Esophagus mucosa (tissue), 1 donor: ENCODE data around the gene HGF. TPM values are rescaled to one million over a fixed set of nuclear protein-coding genes. Genes with fewer than 3 reads are reported as not detected.
"Not testable (repeated sequence)": the region's sequence is repeated elsewhere in the genome, so short reads cannot be mapped to it uniquely, and the experiment has no call there.

Experiments
- ATAC-seq: fragments of 200-7000 bp; cut with Tn5 transposase; one replicate; pipeline ENCODE4 v1.9.1; 2020
- total RNA-seq: library from RNA; stranded (reverse); gene quantifications from one replicate; pipeline ENCODE4 v1.2.4, GENCODE V29; 2023
- donor health status: DM: yes; HTN: yes; CAD: no.

Gene HGF
- total RNA-seq, 1 donor from 2014 or later = 0.76 TPM

- no peak for ATAC-seq
These were observed 6.3 kb upstream of the HGF start for GRCh38 chr7:81776161-81776560.

DNA sequence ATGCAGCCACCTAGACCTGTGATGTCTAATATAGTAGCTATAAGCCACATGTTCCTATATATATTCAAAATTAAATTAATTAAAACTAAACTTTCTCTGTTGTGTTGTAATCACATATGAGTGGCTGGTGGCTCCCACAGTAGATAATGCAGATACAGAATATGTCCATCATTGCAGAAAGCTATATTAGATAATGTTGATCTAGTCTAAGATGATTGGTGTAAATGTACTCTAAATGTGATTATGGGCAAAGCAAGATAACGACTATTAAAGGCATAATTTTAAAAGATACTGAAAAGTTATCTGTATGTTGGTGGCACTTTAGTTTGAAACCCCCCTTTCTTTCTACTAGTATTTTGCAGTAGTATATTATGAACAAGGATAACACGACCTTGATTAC lies 5.7 kb upstream of the HGF start:
- no peak for ATAC-seq

DNA sequence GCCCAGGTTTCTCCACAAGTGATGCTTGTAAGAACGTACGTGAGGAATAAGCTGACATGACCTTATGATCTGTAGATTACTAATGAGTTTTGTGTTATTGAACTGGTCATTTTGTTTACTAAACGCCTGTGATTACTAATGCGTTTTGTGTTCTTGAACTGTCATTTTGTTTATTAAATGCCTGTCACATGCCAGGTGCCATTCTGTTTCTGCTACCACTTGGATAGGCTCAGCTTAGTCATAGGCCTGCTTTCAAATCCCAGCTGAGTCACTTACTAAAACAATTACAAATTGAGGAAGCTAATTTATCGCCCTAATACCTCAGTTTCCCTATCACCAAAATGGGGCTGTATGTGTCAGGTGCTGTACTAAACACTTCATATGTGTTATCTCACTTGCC lies 4.7 kb upstream of the HGF start:
- no peak for ATAC-seq

DNA sequence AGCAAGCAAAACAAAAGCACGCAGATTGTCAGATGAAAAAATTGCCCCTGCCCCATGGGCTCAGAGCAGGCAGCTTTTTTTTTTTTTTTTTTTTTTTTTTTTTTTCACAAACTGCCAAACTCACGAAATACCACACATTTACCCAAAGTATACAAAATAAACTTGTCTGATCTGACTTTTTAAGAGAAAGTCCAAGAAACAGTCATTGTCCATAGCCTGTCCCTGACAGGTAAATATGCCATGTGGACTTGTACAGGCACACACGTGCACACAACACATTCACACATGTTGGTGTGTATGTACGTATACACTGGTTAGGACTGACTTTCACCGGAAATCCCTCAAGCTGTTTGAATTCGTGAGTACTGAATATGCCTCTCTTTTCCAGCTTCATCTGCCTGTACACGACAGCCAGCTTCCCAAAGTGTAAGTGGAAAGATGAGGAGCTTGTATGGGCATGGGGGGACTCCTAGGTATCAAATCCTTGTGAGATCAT lies 929 bp upstream of the HGF start:
- no peak for ATAC-seq

GRCh38 chr7:81768951-81769778 lies 682 bp downstream of the HGF start:
- no peak for ATAC-seq

DNA sequence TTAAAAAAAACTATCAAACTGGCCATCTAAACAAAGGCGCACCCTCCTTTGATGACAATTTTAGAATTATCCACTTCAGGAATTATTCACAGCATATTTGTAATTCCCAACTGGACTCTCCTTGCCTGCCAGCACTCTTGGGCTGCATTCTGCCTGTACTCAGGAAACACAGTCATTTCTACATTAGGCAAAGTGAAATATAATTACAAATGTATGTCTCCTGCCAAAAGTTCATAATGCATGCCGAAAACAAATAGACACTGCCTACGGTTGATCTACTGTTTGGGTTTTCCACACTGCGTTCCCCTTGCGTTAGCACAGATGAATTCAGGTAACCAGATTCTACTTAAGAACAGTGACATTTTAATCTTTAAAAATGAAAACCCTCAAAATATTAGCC lies 1.9 kb downstream of the HGF start:
- no peak for ATAC-seq

DNA sequence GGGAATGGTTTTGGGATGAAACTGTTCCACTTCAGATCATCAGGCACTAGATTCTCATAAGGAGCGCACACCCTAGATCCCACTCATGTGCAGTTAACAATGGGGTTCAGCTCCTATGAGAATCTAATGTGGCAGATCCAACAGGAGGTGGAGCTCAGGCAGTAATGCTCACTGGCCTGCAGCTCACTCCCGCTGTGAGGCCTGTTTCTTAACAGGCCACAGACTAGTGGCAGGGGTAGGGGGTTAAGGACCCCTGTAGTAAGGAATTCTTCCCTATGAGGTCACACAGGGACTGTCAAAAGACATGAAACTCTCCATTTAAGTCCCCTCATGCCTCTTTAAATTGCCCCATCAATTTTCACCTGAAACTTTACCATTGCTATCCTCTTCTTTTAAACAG lies 8.0 kb downstream of the HGF start:
- ATAC-seq = no peak

DNA sequence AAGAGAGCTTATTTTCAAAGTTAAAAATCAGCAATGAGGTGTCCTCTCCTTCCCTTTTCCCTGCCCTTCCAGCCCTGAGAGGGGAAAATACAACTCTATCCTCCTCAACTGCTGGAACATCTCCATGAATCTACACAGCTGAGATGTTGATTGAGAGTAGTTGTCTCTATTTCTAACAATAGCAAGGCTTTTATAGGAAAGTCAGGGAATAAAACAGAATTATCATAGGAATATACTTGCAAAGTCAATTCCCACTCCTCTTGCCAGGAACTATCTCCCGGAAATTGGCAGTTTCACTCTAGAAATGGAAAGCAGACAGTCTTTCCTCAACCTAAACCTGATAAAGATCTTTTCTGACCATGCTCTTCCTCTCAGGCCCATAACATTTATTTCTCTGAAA lies 8.8 kb downstream of the HGF start:
- no peak for ATAC-seq

GRCh38 chr7:81754918-81755696 lies 14.7 kb downstream of the HGF start:
- ATAC-seq = no peak

DNA sequence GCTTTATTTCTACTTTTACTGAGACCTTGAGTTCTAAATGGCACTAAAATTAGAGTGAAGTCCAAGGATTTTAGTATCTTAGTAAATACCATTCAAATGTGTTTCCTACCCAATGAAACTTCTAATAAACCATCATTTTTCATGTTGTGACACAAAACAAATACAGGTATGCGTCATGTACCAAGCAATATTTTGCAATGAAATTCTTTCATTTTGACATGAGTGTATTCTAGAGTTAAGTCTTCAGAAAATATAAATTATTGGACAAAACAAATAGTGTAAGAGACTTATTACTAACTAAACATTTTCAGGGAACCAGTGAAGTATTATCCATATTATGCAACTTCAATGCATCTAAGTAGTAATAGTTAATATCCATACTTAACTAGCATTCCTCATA lies 16.5 kb downstream of the HGF start:
- no peak for ATAC-seq

DNA sequence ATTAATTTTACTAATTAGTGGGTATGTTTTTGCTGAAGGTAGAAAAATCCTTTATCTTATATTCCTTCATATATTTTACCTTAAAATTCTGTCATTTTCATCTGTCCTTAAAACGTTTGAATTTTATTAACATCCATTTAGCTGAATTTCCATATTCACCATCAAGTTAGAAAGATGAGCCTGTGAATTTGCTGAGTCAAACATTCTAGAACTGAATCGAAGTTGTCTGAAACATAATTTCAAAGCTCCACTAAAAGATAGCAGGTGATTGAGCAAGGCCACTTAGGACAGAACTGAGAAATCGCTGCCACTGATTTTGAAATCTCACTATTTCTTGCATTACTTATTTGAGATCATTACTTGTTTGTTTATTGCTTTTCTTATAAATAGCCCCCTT lies 17.5 kb downstream of the HGF start:
- ATAC-seq = no peak

DNA sequence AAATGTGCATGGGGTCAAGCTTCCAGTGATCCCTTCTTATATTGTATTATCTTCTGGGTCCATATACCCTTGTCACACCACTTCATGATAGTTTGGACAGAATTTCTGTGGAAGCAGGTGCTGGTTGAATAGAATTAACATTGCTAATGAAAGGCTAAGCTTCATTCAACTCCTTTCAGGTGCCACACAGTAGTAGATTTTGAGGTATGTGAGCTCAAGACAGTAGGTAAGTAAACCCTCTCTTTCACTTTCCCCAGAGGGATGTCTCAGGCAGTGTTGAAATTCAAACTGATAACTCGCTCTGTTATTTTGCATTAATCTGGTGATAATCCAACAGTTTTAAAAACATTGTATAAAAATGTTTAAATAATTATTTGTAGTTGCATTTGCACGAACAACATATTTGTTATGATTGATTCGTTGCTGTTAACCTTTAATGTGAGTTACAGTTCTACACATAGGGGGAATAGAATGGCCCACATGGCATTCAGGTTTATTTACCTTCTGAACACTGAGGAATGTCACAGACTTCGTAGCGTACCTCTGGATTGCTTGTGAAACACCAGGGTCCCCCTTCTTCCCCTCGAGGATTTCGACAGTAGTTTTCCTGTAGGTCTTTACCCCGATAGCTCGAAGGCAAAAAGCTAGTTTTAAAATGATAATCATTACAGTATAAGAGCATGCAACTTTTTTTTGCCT lies 18.1 kb downstream of the HGF start:
- ATAC-seq = no peak

- ATAC-seq = no peak
These were observed 24.2 kb downstream of the HGF start for GRCh38 chr7:81745637-81746036.

- ATAC-seq = no peak
These were observed 25.5 kb downstream of the HGF start for GRCh38 chr7:81744389-81744788.

DNA sequence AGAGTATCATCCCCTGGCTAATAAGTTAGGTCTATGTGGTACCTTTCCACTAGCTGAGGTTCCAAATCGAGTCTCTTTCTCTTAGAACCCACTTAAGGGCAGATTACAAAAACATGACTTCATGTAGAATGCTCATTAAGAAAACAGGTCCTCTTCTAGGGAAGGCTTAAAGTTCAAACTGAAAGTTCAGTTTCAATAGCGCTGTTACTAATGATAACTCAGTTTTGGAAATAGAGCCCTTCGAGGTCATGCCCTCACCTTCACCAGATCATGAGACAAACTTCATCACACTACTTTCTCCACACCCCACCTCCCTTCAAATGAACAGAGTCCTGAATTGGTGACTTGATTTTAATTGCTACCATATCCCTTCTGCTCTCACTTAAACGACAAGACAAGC lies 26.2 kb downstream of the HGF start:
- ATAC-seq = no peak

DNA sequence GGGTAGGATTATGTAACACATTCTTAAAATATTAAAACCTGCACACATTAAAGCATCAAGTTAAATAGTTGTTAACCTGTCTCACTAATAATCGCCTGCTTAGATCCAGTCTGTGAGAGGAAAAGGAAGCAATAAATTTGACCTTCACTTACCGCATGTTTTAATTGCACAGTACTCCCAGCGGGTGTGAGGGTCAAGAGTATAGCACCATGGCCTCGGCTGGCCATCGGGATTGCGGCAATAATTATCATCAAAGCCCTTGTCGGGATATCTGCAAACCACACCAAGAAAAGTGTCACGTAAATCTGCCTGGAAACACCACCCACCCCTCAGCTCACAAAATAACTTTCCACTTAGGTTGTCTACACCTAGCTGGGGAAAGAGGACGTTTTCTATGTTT lies 26.6 kb downstream of the HGF start:
- ATAC-seq = no peak

DNA sequence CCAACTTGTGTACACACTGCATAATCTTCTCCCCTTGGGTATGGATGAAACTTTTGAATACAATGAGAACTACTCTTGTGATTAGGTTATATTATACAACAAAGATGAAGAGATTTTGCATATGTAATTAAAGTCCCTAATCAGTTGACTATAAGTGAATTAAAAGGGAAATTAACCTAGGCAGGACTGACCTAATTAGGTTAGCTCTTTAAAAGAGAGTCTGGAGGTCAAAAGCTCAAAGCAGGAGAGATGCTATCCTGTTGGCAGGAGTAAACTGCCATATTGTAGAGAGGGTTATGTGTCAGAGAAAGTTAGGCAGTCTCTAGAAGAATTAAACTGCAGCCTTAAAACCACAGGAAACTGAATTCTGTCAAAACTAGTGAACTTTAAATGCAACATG lies 29.4 kb downstream of the HGF start:
- no peak for ATAC-seq

GRCh38 chr7:81736091-81736490 lies 33.8 kb downstream of the HGF start:
- peak; percentile 52 for ATAC-seq

- no peak for ATAC-seq
These were observed 44.1 kb downstream of the HGF start for GRCh38 chr7:81725812-81726127.

GRCh38 chr7:81725003-81725811 lies 44.6 kb downstream of the HGF start:
- no peak for ATAC-seq

GRCh38 chr7:81722250-81722649 lies 47.6 kb downstream of the HGF start:
- not testable (repeated sequence) for ATAC-seq

DNA sequence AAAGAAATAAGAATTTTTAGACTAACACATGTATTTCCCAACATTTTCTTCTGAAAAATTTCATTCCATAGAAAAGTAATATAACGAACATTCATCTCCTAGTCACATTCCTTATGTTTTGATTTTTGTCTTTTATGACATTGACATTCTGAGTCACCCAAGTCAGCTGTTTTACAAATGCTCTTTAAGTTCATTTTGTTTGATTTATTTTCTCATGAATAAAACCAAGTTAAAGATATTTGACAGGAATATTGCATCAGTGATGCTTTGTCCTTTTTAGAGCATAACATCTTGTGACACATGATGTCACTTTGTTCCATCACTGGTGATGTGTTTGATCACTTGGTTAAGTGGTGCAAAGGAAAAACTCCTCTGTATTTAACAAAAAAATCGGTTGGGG lies 48.4 kb downstream of the HGF start:
- ATAC-seq = no peak

DNA sequence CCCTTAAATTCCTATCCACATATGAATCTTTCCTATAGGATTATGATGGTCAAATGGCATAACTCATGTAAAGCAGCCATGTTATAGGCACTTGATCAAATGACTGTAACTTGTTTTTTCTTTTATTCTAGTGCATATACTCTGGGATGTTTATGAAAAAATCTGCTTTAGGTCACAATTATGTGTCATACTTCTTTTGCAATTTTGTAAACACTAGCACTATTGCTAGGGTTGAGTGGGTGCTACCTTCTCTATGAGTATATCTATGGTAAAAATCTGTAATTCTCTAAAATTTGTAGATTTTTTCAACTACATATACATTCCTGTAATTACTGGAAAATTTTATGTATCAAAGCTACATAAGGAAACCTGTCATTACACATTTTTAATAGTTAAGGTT lies 50.0 kb downstream of the HGF start:
- no peak for ATAC-seq
